KBM-7 (cell line): Measurements from ENCODE around the gene PRKCQ.
"Not testable (repeated sequence)": the region's sequence is repeated elsewhere in the genome, so short reads cannot be mapped to it uniquely, and the experiment has no call there.

ENCODE experiments used
- DNase-seq: peaks from one replicate; pipeline ENCODE4 v3.0.0-alpha.2; 2015
- in situ Hi-C: fragments of 300-500 bp; cut with MboI; formaldehyde crosslinking; loops from 2 replicates; pipeline ENCODE4 v1.14.3; 2020; ENCODE audit warnings: low sequenced_read_pairs, low pct_unique_long_range_greater_than_20kb, mixed read lengths

PRKCQ gene

GRCh38 chr10:6384031-6384430 lies 196.0 kb downstream of the PRKCQ start:
- in situ Hi-C loops, result loop anchor here (25.0 kb wide), 1 partner anchor 172 kb away; the partner anchor contains the start of gene PFKFB3
- DNase-seq, result no peak

- no peak for DNase-seq
- in situ Hi-C loops, result loop anchor here (25.0 kb wide), 1 partner anchor 171 kb away; the partner anchor contains the start of gene PFKFB3
These were observed 196.8 kb downstream of the PRKCQ start for GRCh38 chr10:6383096-6383812.

- DNase-seq, result peak; percentile 73
- in situ Hi-C loops, result loop anchor here (25.0 kb wide), 1 partner anchor 170 kb away; the partner anchor contains the start of gene PFKFB3
These were observed 198.0 kb downstream of the PRKCQ start for GRCh38 chr10:6382081-6382480.

- in situ Hi-C loops, result loop anchor here (25.0 kb wide), 1 partner anchor 168 kb away; the partner anchor contains the start of gene PFKFB3
- not testable (repeated sequence) for DNase-seq
These were observed 199.6 kb downstream of the PRKCQ start for GRCh38 chr10:6380478-6380877.

GRCh38 chr10:6379015-6379776 lies 200.9 kb downstream of the PRKCQ start:
- in situ Hi-C loops, result loop anchor here (25.0 kb wide), 1 partner anchor 167 kb away; the partner anchor contains the start of gene PFKFB3
- no peak for DNase-seq
